ENCODE measurements around the gene ITPR1. TPM values are rescaled to one million over a fixed set of nuclear protein-coding genes. Genes with fewer than 3 reads are reported as not detected.

ITPR1 gene
- polyA plus RNA-seq, 1 donor from 2014 or later: 2.1 TPM

GRCh38 chr3:4818164-4818563 is 325.0 kb downstream of the ITPR1 start:
- Histone ChIP-seq H3K9me3 (ENCODE audit: low read length) (peaks cover 3% of the 10 kb centered on the region), H3K4me3 (ENCODE audit: low read length) (no peak overlapping the region), H3K4me2 (ENCODE audit: low read length) (no peak overlapping the region), H3K9ac (ENCODE audit: low read length) (no peak overlapping the region), H3K27me3 (ENCODE audit: insufficient read depth, low read depth, low read length) (no peaks in the 10 kb centered on the region), H3K36me3 (ENCODE audit: insufficient read depth, low read length) (no peaks in the 10 kb centered on the region), H3F3A (ENCODE audit: insufficient read depth, low read length, poor library complexity, severe bottlenecking) (no peaks in the 10 kb centered on the region), H2AFZ (ENCODE audit: low read depth, low read length) (no peak overlapping the region), H3K9me2 (ENCODE audit: insufficient read depth, low read length) (no peaks in the 10 kb centered on the region), H3K79me2 (replicated peaks; ENCODE audit: insufficient read depth, low read length) (no peaks in the 10 kb centered on the region), H3K27ac (ENCODE audit: low read length) (no peak overlapping the region), H4K20me1 (ENCODE audit: insufficient read depth) (no peaks in the 10 kb centered on the region)
- TF ChIP-seq MXI1 (conservative IDR thresholded peaks at IDR 0.05; ENCODE audit: poor library complexity, severe bottlenecking) (no peak), POLR2AphosphoS5 (IDR thresholded peaks at IDR 0.05) (no peak), RAD21 (conservative IDR thresholded peaks at IDR 0.05) (no peak), EZH2 (IDR thresholded peaks at IDR 0.05; ENCODE audit: borderline replicate concordance, insufficient read depth, low read length, poor library complexity, severe bottlenecking) (no peak), REST (IDR thresholded peaks at IDR 0.05; ENCODE audit: borderline replicate concordance) (no peak), SMC3 (conservative IDR thresholded peaks at IDR 0.05; ENCODE audit: poor library complexity) (no peak), TAF1 (IDR thresholded peaks at IDR 0.05; ENCODE audit: low read depth) (no peak), CTCF (IDR thresholded peaks at IDR 0.05; ENCODE audit: poor library complexity, severe bottlenecking) (no peak), EP300 (conservative IDR thresholded peaks at IDR 0.05; ENCODE audit: poor library complexity, severe bottlenecking) (no peak)

- no peaks in the 10 kb centered on the region for H3K9me2 ChIP-seq (ENCODE audit: insufficient read depth, low read length)
- no peaks in the 10 kb centered on the region for H3F3A ChIP-seq (ENCODE audit: insufficient read depth, low read length, poor library complexity, severe bottlenecking)
- H3K79me2 ChIP-seq (replicated peaks; ENCODE audit: insufficient read depth, low read length): no peaks in the 10 kb centered on the region
- no peaks in the 10 kb centered on the region for H3K36me3 ChIP-seq (ENCODE audit: insufficient read depth, low read length)
- H3K27ac ChIP-seq (ENCODE audit: low read length): no peak overlapping the region
- H2AFZ ChIP-seq (ENCODE audit: low read depth, low read length): no peak overlapping the region
- H3K9ac ChIP-seq (ENCODE audit: low read length): no peak overlapping the region
- no peak for TF ChIP-seq TAF1 (IDR thresholded peaks at IDR 0.05; ENCODE audit: low read depth)
- no peak for TF ChIP-seq RAD21 (conservative IDR thresholded peaks at IDR 0.05)
- TF ChIP-seq POLR2AphosphoS5 (IDR thresholded peaks at IDR 0.05): no peak
- TF ChIP-seq SMC3 (conservative IDR thresholded peaks at IDR 0.05; ENCODE audit: poor library complexity): no peak
- no peaks in the 10 kb centered on the region for H4K20me1 ChIP-seq (ENCODE audit: insufficient read depth)
- H3K4me3 ChIP-seq (ENCODE audit: low read length): no peak overlapping the region
- H3K4me2 ChIP-seq (ENCODE audit: low read length): no peak overlapping the region
- H3K9me3 ChIP-seq (ENCODE audit: low read length): peaks cover 3% of the 10 kb centered on the region
- no peaks in the 10 kb centered on the region for H3K27me3 ChIP-seq (ENCODE audit: insufficient read depth, low read depth, low read length)
These were observed 326.0 kb downstream of the ITPR1 start for GRCh38 chr3:4818986-4819693.

Measured in neural cell (in vitro differentiated cells).